ENCODE data around the gene GKN2.
"Not testable (repeated sequence)": the region's sequence is repeated elsewhere in the genome, so short reads cannot be mapped to it uniquely, and the experiment has no call there.

Gene GKN2

GRCh38 chr2:68959001-68959400 lies 6.3 kb upstream of the GKN2 start:
- DNase-seq, result no peak

DNA sequence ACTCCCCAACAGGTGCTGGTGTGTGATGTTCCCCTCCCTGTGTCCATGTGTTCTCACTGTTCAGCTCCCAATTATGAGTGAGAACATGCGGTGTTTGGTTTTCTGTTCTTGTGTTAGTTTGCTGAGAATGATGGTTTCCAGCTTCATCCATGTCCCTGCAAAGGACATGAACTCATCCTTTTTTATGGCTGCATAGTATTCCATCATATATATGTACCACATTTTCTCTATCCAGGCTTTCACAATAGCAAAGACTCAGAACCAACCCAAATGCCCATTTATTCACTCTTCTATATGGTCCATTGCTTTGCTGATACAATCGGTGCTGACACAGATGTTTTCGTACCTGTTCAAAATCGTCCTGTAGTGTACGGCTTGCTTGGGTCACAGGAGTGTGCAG lies 2.7 kb upstream of the GKN2 start:
- DNase-seq, result not testable (repeated sequence)

- no peak for DNase-seq
Observed at GRCh38 chr2:68951899-68952298, 794 bp downstream of the GKN2 start.

DNA sequence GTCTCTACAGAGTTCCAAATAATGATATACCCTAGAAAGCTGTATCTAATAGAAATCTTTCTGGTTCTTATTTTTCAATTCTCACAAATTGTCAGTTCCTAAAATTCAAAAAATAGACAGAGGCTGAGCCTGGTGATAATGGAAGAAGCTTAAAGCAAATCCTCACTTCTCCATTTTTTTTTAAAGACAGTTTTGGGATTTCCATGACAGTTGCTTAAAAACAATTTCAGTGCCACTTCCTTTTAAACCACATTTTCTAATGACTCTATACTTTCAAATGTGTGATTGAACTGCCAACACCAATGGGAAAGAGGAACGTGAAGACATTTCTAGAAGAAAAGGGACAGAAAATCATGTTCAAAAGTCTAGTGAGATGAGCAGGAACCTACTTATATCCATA lies 4.0 kb downstream of the GKN2 start:
- DNase-seq, result no peak

DNA sequence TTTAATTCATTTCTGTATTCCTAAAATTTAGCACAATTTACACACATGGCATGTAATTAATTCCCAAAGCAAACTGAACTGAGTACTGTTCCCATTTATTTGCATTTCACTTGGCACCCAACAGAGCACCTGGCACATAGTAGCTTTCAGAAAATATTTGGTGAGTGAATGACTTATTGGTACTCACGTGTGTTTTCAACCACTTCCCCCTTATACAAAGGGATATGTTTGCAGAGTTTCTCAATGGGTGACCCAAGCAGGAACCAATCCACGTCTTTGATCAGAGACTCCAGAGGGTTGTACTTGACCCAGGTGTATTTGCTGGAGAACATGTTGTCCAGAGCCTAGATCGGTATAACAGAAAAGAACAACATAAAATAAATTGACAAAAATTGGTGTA lies 6.6 kb downstream of the GKN2 start:
- DNase-seq, result no peak

GRCh38 chr2:68943581-68944568 lies 8.8 kb downstream of the GKN2 start:
- peak; percentile 52 for DNase-seq

- no peak for DNase-seq
Observed at GRCh38 chr2:68942827-68943226, 9.9 kb downstream of the GKN2 start.

DNA sequence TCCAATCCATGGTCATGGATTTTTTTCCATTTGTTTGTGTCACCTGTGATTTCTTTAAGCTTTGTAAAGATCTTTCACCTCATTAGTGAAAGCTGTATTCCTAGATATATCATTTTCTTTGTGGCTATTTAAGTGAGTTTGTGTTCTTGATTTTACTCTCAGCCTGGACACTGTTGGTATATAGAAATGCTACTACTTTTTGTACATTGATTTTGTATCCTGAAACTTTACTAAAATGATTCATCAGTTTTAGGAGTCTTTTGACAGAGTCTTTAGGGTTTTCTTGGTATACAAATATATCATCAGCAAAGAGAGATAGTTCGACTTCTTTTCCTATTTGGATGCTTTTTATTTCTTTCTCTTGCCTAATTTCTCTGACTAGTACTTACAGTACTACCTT lies 12.3 kb downstream of the GKN2 start:
- DNase-seq, result no peak

DNA sequence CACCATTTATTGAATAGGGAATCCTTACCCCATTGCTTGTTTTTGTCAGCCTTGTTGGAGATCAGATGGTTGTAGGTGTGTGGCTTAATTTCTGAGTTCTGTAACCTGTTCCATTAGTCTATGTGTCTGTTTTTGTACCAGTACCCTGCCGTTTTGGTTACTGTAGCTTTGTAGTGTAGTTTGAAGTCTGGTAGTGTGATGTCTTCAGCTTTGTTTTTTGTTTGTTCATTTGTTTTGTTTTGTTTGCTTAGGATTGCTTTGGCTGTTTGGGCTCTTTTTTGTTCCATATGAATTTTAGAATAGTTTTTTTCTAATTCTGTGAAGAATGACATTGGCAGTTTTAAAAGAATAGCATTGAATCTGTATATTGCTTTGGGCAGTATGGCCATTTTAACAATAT lies 12.7 kb downstream of the GKN2 start:
- no peak for DNase-seq

- DNase-seq, result no peak
Observed at GRCh38 chr2:68938938-68939337, 13.8 kb downstream of the GKN2 start.

- no peak for DNase-seq
Observed at GRCh38 chr2:68937346-68938055, 15.2 kb downstream of the GKN2 start.

GRCh38 chr2:68936889-68937288 lies 15.8 kb downstream of the GKN2 start:
- no peak for DNase-seq

DNA sequence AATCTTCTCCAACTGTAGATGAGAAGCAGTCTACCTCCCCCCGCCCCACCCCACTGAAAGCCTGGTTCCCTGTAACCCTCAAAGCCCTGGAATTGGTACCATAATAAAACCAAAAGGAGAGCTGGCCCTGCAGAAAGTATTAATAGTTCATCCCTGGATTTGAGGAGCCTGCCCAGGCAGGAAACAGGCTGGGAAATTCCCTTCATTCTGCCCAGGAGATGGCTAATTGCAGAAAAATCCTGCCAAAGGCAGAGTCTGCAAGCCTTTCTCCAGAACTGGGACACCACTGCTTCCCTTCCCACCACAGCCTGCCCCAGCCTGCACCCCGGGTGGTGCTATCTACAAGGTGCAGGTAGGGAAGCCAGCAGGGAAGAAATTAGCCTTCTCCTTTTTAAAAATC lies 16.3 kb downstream of the GKN2 start:
- no peak for DNase-seq

- DNase-seq, result no peak
Observed at GRCh38 chr2:68935471-68935870, 17.2 kb downstream of the GKN2 start.

- DNase-seq, result no peak
Observed at GRCh38 chr2:68934021-68934420, 18.7 kb downstream of the GKN2 start.

DNA sequence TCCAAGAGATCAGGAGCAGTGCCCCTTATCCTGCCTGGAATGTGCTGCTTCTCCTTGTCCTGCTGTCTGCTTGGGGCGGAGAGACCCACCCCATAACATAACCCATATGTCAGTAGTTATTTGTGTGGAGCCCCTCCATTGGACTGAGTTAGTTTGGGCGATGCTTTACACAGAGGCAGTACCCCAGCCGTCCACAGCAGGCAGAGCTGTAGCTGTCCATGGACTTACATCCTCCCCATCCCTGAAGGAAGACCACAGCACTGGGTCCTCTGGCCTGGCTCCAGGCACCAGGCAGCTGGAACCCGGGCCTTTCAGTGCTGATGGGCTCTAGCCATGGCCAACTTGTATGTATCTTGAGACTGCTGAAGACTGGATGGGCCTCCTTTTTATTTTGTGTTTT lies 20.3 kb downstream of the GKN2 start:
- no peak for DNase-seq

DNA sequence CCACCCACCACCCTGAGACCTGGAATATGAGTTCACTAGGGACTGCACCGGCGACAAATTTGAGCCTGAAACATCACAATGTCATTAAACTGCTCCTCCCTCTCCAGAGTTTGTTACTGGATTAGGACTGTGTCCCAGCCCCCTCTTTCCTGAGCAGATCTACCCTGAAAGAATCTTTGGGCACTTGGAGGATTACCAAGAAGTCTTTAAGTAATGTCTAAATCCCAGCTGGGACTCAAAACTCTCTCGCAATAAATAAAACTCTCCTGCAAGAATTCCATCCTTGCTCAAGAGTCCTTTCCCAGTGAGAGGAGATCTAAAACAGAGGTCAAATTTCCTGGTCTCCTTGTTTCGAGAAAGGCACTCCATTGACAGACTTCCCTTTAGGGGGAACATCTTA lies 20.9 kb downstream of the GKN2 start:
- DNase-seq, result no peak

GRCh38 chr2:68931149-68931711 lies 21.5 kb downstream of the GKN2 start:
- DNase-seq, result no peak

DNA sequence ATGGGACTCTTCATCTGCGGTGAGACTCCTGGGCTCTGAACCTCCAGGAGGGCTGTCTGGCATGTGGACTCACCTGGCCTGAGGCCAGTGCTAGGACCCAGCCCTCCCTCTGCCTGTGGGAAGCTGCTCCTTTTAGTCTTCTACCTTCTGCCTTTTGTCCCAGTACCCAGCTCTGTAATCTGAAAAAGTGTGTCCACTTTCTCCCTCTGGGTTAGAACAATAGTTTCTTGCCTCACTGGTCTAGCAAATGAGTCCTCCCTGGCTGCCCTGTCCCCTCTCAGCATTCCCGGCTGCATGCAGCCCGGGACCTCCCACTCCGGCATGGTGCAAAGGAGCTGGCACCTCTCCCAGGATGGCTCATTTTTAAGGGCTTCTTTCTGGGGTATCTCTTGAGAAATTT lies 25.9 kb downstream of the GKN2 start:
- DNase-seq, result no peak

- DNase-seq, result peak; percentile 47
Observed at GRCh38 chr2:68925295-68925896, 27.3 kb downstream of the GKN2 start.

DNA sequence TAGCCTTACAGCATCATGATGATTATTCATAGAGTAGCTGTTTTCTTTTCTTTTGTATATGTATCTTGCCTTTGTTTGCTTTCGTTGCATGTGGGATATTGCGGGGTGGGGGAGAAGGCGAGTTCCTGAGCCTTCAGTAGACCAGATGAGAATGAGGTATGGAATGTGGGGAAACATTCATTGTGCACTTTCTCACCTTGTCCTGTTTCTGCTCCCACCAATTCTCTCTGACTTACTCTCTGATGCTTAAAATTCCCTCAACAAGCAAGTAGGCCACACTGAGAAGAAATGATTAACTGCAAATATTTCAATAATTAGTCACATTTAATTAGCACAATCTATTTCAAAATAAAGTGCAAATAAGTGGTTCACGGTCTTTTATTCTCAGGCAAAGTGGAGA lies 31.0 kb downstream of the GKN2 start:
- no peak for DNase-seq

DNA sequence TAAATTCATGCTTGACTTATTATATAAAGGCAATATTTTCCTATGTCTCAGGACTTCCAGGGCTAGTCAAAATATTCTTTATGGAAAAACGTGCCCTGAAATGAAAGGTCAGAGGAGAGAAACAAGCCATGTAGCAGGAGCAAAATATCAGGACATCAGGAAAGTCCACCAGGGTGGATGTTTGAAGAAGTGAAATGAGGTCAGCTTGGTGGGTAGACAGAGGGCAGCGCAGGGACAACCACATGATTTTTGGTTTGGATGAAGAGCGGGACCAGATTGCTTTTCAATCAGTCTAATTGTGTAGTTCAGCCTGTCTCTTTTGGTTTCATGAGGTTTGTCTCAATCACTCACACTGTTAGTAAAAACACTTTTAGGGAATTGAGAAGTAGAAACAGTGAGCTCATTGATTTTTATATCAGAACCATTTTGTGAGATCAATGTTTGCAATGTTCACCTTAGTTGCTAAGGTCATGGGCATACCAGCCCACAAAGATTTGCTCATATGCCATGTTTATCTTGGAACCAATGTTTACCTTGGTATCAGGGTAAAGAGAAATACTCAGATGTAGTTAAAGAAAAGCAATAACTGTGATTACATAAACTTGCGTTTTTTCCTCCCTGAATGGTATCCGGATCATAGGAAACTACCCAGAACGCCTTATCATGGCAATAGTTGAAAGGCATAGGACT lies 32.1 kb downstream of the GKN2 start:
- no peak for DNase-seq

DNA sequence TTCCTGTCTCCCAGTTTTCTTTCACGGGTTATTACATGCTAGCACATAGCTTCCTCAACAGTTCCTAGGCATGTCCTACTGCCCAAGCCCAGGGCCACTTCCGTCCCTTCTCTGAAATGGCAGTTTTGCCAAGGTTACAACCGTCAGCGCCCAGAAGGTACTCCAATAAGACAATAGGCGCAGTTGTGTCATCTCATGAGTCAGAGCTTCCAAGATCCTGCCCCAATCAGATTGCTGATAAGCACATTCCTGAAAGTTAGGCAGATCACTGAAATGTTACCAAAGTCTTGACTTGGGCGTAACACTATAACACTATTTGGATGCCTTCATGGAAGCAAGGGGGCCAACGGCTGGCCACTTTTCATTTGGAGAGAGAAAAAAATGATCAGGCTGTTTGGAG lies 34.2 kb downstream of the GKN2 start:
- no peak for DNase-seq

All from activated naive CD4-positive, alpha-beta T cell treated with Interleukin-2 at 50 U/mL for 16 hours (primary cell).